GM23338 (cell line): ENCODE data around the gene TMEM86A. TPM values are rescaled to one million over a fixed set of nuclear protein-coding genes. Genes with fewer than 3 reads are reported as not detected.
"Not testable (repeated sequence)": the region's sequence is repeated elsewhere in the genome, so short reads cannot be mapped to it uniquely, and the experiment has no call there.

ENCODE experiments used
- ATAC-seq: fragments of 200-7000 bp; cut with Tn5 transposase; 3 replicates; pipeline ENCODE4 v1.9.1; 2020
- DNase-seq: peaks from one replicate; pipeline ENCODE4 v3.0.0-alpha.2; 2015; ENCODE audit warnings: low spot score
- H2AFZ ChIP-seq: fragments of 200-600 bp; sonication (generic); 2 replicates; pipeline ENCODE4 v1.8.0; 2016; ENCODE audit warnings: antibody characterized with exemption, mild to moderate bottlenecking, moderate library complexity
- H3F3A ChIP-seq: fragments of 200-600 bp; sonication (generic); replicated peaks from 2 replicates; pipeline ENCODE4 v1.8.0; 2017; ENCODE audit warnings: antibody characterized with exemption, mixed run types, low read depth
- H3K27ac ChIP-seq: fragments of 200-600 bp; sonication (generic); 2 replicates; pipeline ENCODE4 v1.6.1; 2016; ENCODE audit warnings: low read depth
- H3K27me3 ChIP-seq: fragments of 200-600 bp; sonication (generic); 2 replicates; pipeline ENCODE4 v1.8.0; 2016; ENCODE audit warnings: mild to moderate bottlenecking, mixed run types, moderate library complexity; ENCODE audit not compliant: insufficient read depth
- H3K36me3 ChIP-seq: fragments of 200-600 bp; sonication (generic); 2 replicates; pipeline ENCODE4 v1.8.0; 2016; ENCODE audit warnings: mild to moderate bottlenecking; ENCODE audit not compliant: insufficient read depth
- H3K4me1 ChIP-seq: fragments of 200-600 bp; sonication (generic); 2 replicates; pipeline ENCODE4 v1.8.0; 2016; ENCODE audit warnings: mild to moderate bottlenecking, moderate library complexity; ENCODE audit not compliant: insufficient read depth
- H3K4me2 ChIP-seq: fragments of 200-600 bp; sonication (generic); 2 replicates; pipeline ENCODE4 v1.7.1; 2017; ENCODE audit warnings: mixed run types
- H3K4me3 ChIP-seq: fragments of 200-600 bp; sonication (generic); 2 replicates; pipeline ENCODE4 v1.6.1; 2016; ENCODE audit warnings: mixed run types
- H3K79me2 ChIP-seq: fragments of 200-600 bp; sonication (generic); replicated peaks from 2 replicates; pipeline ENCODE4 v1.8.0; 2017; ENCODE audit warnings: mild to moderate bottlenecking; ENCODE audit not compliant: insufficient read depth
- H3K9me2 ChIP-seq: fragments of 200-600 bp; sonication (generic); 2 replicates; pipeline ENCODE4 v1.8.0; 2017; ENCODE audit not compliant: insufficient read depth
- H4K20me1 ChIP-seq: fragments of 200-600 bp; sonication (generic); replicated peaks from 2 replicates; pipeline ENCODE4 v1.8.0; 2017; ENCODE audit warnings: mild to moderate bottlenecking; ENCODE audit not compliant: insufficient read depth
- H3K27ac Mint-ChIP-seq: 2 replicates; pipeline ENCODE4 v1.8.0; 2020; ENCODE audit warnings: inconsistent platforms, mild to moderate bottlenecking, moderate library complexity, mixed read lengths
- H3K27me3 Mint-ChIP-seq: 3 replicates; pipeline ENCODE4 v1.8.0; 2022; ENCODE audit warnings: low read depth, mild to moderate bottlenecking, moderate library complexity, mixed read lengths, inconsistent platforms; ENCODE audit not compliant: insufficient read depth, poor library complexity
- H3K36me3 Mint-ChIP-seq: 3 replicates; pipeline ENCODE4 v1.8.0; 2021; ENCODE audit warnings: low read depth, mild to moderate bottlenecking, inconsistent platforms, moderate library complexity, mixed read lengths
- H3K4me1 Mint-ChIP-seq: 3 replicates; pipeline ENCODE4 v1.8.0; 2020; ENCODE audit warnings: mild to moderate bottlenecking, inconsistent platforms, mixed read lengths
- H3K4me3 Mint-ChIP-seq: 3 replicates; pipeline ENCODE4 v1.8.0; 2021; ENCODE audit warnings: moderate library complexity, mild to moderate bottlenecking, inconsistent platforms, mixed read lengths
- H3K9me3 Mint-ChIP-seq: 3 replicates; pipeline ENCODE4 v1.8.0; 2020; ENCODE audit warnings: moderate library complexity, mild to moderate bottlenecking, inconsistent platforms, mixed read lengths
- CREB1 ChIP-seq: fragments of 250-450 bp; sonication (Bioruptor Pico); IDR thresholded peaks from 2 replicates; pipeline ENCODE4 v1.5.0; 2020; ENCODE audit warnings: low read depth, mild to moderate bottlenecking, moderate library complexity
- EZH2 ChIP-seq: fragments of 200-600 bp; sonication (generic); IDR thresholded peaks from one replicate; pipeline ENCODE4 v1.8.0; 2017; ENCODE audit warnings: antibody characterized with exemption, mild to moderate bottlenecking, low read depth; ENCODE audit not compliant: unreplicated experiment
- EZH2phosphoT487 ChIP-seq: fragments of 200-600 bp; sonication (generic); IDR thresholded peaks from one replicate; pipeline ENCODE4 v1.8.1; 2018; ENCODE audit warnings: antibody characterized with exemption; ENCODE audit not compliant: unreplicated experiment
- JUNB ChIP-seq: IDR thresholded peaks from one replicate; pipeline ENCODE4 v1.6.1; 2016; ENCODE audit warnings: antibody characterized with exemption; ENCODE audit not compliant: unreplicated experiment
- NANOG ChIP-seq: IDR thresholded peaks from 2 replicates; pipeline ENCODE4 v1.6.1; 2016; ENCODE audit warnings: antibody characterized with exemption, borderline replicate concordance
- POLR2AphosphoS5 ChIP-seq: IDR thresholded peaks from 2 replicates; pipeline ENCODE4 v1.6.1; 2016; ENCODE audit warnings: antibody characterized with exemption, low read depth
- STAT1 ChIP-seq: IDR thresholded peaks from one replicate; pipeline ENCODE4 v1.6.1; 2016; ENCODE audit warnings: antibody characterized with exemption; ENCODE audit not compliant: unreplicated experiment
- ZNF114 ChIP-seq: fragments of 250-450 bp; sonication (Bioruptor Pico); IDR thresholded peaks from 2 replicates; pipeline ENCODE4 v1.5.0; 2020; ENCODE audit warnings: mild to moderate bottlenecking, moderate library complexity
- ZNF331 ChIP-seq: fragments of 250-450 bp; sonication (Bioruptor Pico); IDR thresholded peaks from 2 replicates; pipeline ENCODE4 v1.5.0; 2020; ENCODE audit warnings: low read depth, mild to moderate bottlenecking, moderate library complexity
- polyA plus RNA-seq: library from polyadenylated mRNA; unstranded; fragments of >200 nt; fragmentation: Nextera tagmentation; extraction: Ambion mirVana; gene quantifications from 2 replicates; pipeline ENCODE4 v1.2.1, GENCODE V29; 2016
- total RNA-seq: library from RNA; depleted of rRNA; stranded (reverse); fragments of >200 nt; shearing (Covaris generic); gene quantifications from 2 replicates; pipeline ENCODE4 v1.2.3, GENCODE V29; 2014
- TF ChIP-seq, protein P1 (sequence below): IDR thresholded peaks from 2 replicates; pipeline ENCODE4 v1.6.1; 2016; ENCODE audit warnings: antibody characterized with exemption
- TF ChIP-seq, protein P2 (sequence below), 2 experiments: fragments of 200-600 bp in 1 of 2; sonication (generic) in 1 of 2; conservative IDR thresholded peaks; 2 replicates each; pipeline versions ENCODE4 v1.5.1 to v1.6.1; 2016 to 2017; ENCODE audit warnings: antibody characterized with exemption in 2 of 2, low read depth in 2 of 2, mild to moderate bottlenecking in 2 of 2, moderate library complexity in 1 of 2
- TF ChIP-seq, protein P3 (sequence below): fragments of 250-450 bp; sonication (Bioruptor Pico); IDR thresholded peaks from 2 replicates; pipeline ENCODE4 v1.5.0; 2020; ENCODE audit warnings: mild to moderate bottlenecking, moderate library complexity

Gene TMEM86A
- total and polyA plus RNA-seq, 2 experiments from 2014 or later, result 0.45 to 0.91 TPM

DNA sequence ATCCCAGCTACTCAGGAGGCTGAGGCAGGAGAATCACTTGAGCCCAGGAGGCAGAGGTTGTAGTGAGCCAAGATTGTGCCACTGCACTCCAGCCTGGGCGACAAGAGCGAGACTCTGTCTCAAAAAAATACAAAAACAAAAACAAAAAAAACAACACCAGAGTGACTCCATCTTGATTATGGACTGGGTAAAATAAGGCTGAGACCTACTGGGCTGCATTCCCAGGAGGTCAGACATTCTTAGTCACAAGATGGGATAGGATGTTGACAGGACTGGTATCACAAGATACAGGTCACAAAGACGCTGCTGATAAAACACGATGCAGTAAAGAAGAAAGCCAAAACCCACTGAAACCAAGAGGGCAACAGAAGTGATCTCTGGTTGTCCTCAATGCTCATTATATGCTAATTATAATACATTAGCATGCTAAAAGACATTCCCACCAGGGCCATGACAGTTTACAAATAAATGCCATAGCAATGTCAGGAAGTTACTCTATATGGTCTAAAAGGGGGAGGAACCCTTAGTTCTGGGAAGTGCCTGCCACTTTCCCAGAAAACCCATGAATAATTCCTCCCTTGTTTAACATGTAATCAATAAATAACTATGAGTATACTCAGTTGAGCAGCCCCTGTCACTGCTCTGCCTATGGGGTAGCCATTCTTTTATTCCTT, 7.0 kb upstream of the TMEM86A start:
- H3K4me3 ChIP-seq, H3K4me1 Mint-ChIP-seq, H3K36me3 Mint-ChIP-seq, H3K79me2 ChIP-seq, H3K36me3 ChIP-seq, H2AFZ ChIP-seq, H3K27me3 Mint-ChIP-seq, H3K27ac Mint-ChIP-seq, H3F3A ChIP-seq, H4K20me1 ChIP-seq, H3K4me2 ChIP-seq, ATAC-seq, H3K9me3 Mint-ChIP-seq, H3K27ac ChIP-seq, H3K27me3 ChIP-seq, H3K4me3 Mint-ChIP-seq, DNase-seq, H3K9me2 ChIP-seq, H3K4me1 ChIP-seq: not testable (repeated sequence)

DNA sequence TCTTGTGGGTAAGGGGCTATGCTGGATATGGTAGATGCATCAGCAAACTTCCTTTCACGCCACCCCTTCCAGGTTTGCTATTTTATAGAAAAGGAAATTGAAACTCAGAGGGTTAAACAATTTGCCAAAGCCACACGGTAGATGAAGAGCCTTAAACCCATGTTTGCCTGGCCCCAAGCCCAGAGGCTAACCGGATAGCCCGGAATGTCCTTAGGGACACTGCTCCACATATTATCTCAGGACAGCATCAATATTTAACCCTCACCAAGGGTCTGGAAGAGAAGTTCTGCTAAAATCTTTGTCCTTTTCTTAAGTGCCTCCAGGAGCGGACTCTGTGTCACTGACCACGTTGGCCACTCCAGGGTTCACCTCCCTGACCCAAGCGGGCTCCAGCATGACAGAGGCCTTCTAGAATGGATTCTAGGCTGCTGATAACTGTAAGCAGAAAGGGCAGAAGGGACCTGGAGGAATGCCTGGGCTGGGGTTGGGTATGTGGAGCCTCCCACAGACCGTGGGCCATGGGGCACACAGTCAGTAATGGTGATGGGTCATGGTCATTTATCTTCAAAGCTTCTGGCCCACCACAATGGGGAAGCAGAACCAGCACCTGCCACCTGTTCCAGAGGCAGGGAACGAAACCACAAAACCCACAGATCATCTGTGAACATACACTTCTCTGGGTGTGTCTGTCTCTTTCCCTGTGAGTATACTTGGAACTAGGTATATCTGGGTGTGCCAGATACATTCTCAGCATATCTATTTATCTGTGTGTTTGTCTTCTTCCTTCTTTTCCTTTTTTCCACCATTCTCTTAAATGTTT, 5.4 kb upstream of the TMEM86A start:
- no peaks in the 10 kb centered on the region for H3K36me3 ChIP-seq
- no peaks in the 10 kb centered on the region; the same call in 1 of the 2 replicates for H3K4me1 ChIP-seq
- no peak overlapping the region for H2AFZ ChIP-seq
- no peak overlapping the region for H3K27ac Mint-ChIP-seq
- H3K27me3 ChIP-seq, result peaks cover 6% of the 10 kb centered on the region; the same call in 1 of the 2 replicates
- H3F3A ChIP-seq, result no peaks in the 10 kb centered on the region
- H3K79me2 ChIP-seq, result no peaks in the 10 kb centered on the region
- no peaks in the 10 kb centered on the region for H3K36me3 Mint-ChIP-seq
- H3K4me3 ChIP-seq, result no peak overlapping the region
- DNase-seq (no peak), ATAC-seq (no peak)
- H3K4me2 ChIP-seq, result no peak overlapping the region
- no peaks in the 10 kb centered on the region for H3K9me3 Mint-ChIP-seq
- no peaks in the 10 kb centered on the region; the same call in 2 of the 3 replicates for H3K4me1 Mint-ChIP-seq
- H3K9me2 ChIP-seq, result no peaks in the 10 kb centered on the region
- H3K27ac ChIP-seq, result no peak overlapping the region
- no peaks in the 10 kb centered on the region for H4K20me1 ChIP-seq
- H3K27me3 Mint-ChIP-seq, result peaks cover 4% of the 10 kb centered on the region
- H3K4me3 Mint-ChIP-seq, result no peak overlapping the region
- TF ChIP-seq NANOG (no peak), STAT1 (no peak), ZNF331 (CRISPR knock-in tag) (no peak), EZH2phosphoT487 (no peak), POLR2AphosphoS5 (no peak), CREB1 (CRISPR knock-in tag) (no peak), EZH2 (no peak), JUNB (no peak), ZNF114 (CRISPR knock-in tag) (no peak)
- TF ChIP-seq, protein P1, sequence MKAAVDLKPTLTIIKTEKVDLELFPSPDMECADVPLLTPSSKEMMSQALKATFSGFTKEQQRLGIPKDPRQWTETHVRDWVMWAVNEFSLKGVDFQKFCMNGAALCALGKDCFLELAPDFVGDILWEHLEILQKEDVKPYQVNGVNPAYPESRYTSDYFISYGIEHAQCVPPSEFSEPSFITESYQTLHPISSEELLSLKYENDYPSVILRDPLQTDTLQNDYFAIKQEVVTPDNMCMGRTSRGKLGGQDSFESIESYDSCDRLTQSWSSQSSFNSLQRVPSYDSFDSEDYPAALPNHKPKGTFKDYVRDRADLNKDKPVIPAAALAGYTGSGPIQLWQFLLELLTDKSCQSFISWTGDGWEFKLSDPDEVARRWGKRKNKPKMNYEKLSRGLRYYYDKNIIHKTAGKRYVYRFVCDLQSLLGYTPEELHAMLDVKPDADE, result no peak
- TF ChIP-seq, protein P2, sequence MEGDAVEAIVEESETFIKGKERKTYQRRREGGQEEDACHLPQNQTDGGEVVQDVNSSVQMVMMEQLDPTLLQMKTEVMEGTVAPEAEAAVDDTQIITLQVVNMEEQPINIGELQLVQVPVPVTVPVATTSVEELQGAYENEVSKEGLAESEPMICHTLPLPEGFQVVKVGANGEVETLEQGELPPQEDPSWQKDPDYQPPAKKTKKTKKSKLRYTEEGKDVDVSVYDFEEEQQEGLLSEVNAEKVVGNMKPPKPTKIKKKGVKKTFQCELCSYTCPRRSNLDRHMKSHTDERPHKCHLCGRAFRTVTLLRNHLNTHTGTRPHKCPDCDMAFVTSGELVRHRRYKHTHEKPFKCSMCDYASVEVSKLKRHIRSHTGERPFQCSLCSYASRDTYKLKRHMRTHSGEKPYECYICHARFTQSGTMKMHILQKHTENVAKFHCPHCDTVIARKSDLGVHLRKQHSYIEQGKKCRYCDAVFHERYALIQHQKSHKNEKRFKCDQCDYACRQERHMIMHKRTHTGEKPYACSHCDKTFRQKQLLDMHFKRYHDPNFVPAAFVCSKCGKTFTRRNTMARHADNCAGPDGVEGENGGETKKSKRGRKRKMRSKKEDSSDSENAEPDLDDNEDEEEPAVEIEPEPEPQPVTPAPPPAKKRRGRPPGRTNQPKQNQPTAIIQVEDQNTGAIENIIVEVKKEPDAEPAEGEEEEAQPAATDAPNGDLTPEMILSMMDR (conservative IDR thresholded peaks at IDR 0.05; ENCODE audit: low read depth in 2 of 2), result no peak
- TF ChIP-seq, protein P3, sequence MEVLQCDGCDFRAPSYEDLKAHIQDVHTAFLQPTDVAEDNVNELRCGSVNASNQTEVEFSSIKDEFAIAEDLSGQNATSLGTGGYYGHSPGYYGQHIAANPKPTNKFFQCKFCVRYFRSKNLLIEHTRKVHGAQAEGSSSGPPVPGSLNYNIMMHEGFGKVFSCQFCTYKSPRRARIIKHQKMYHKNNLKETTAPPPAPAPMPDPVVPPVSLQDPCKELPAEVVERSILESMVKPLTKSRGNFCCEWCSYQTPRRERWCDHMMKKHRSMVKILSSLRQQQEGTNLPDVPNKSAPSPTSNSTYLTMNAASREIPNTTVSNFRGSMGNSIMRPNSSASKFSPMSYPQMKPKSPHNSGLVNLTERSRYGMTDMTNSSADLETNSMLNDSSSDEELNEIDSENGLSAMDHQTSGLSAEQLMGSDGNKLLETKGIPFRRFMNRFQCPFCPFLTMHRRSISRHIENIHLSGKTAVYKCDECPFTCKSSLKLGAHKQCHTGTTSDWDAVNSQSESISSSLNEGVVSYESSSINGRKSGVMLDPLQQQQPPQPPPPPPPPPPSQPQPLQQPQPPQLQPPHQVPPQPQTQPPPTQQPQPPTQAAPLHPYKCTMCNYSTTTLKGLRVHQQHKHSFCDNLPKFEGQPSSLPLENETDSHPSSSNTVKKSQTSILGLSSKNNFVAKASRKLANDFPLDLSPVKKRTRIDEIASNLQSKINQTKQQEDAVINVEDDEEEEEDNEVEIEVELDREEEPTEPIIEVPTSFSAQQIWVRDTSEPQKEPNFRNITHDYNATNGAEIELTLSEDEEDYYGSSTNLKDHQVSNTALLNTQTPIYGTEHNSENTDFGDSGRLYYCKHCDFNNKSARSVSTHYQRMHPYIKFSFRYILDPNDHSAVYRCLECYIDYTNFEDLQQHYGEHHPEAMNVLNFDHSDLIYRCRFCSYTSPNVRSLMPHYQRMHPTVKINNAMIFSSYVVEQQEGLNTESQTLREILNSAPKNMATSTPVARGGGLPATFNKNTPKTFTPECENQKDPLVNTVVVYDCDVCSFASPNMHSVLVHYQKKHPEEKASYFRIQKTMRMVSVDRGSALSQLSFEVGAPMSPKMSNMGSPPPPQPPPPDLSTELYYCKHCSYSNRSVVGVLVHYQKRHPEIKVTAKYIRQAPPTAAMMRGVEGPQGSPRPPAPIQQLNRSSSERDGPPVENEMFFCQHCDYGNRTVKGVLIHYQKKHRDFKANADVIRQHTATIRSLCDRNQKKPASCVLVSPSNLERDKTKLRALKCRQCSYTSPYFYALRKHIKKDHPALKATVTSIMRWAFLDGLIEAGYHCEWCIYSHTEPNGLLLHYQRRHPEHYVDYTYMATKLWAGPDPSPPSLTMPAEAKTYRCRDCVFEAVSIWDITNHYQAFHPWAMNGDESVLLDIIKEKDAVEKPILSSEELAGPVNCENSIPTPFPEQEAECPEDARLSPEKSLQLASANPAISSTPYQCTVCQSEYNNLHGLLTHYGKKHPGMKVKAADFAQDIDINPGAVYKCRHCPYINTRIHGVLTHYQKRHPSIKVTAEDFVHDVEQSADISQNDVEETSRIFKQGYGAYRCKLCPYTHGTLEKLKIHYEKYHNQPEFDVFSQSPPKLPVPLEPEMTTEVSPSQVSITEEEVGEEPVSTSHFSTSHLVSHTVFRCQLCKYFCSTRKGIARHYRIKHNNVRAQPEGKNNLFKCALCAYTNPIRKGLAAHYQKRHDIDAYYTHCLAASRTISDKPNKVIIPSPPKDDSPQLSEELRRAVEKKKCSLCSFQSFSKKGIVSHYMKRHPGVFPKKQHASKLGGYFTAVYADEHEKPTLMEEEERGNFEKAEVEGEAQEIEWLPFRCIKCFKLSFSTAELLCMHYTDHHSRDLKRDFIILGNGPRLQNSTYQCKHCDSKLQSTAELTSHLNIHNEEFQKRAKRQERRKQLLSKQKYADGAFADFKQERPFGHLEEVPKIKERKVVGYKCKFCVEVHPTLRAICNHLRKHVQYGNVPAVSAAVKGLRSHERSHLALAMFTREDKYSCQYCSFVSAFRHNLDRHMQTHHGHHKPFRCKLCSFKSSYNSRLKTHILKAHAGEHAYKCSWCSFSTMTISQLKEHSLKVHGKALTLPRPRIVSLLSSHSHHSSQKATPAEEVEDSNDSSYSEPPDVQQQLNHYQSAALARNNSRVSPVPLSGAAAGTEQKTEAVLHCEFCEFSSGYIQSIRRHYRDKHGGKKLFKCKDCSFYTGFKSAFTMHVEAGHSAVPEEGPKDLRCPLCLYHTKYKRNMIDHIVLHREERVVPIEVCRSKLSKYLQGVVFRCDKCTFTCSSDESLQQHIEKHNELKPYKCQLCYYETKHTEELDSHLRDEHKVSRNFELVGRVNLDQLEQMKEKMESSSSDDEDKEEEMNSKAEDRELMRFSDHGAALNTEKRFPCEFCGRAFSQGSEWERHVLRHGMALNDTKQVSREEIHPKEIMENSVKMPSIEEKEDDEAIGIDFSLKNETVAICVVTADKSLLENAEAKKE (CRISPR knock-in tag), result no peak
